HEK293 (cell line): ENCODE data around the gene LYL1.
A peak's percentile ranks its signal among the peaks of the same experiment; 100 is the strongest.
"Not testable (repeated sequence)": the region's sequence is repeated elsewhere in the genome, so short reads cannot be mapped to it uniquely, and the experiment has no call there.

Source experiments
- CTCF ChIA-PET: fragments of 350-600 bp; formaldehyde crosslinking; extraction: SDS; loops from one replicate; lab custom pipeline; 2021; ENCODE audit warnings: antibody characterized with exemption; lab: Yijun Ruan, JAX
- POLR2A ChIA-PET: fragments of 300-600 bp; formaldehyde crosslinking; extraction: SDS; loops from one replicate; lab custom pipeline; 2020; ENCODE audit warnings: antibody characterized with exemption, inconsistent platforms; lab: Yijun Ruan, JAX
- H3K27ac ChIP-seq: fragments of 200-500 bp; sonication (Bioruptor generic); 2 replicates; pipeline ENCODE4 v1.5.1; 2014; ENCODE audit warnings: low read depth, low read length, control low read depth, inconsistent platforms; ENCODE audit errors: extremely low read depth
- H3K36me3 ChIP-seq, 2 experiments: fragments of 200-500 bp in 1 of 2; sonication (Bioruptor generic) in 1 of 2; 1 replicate in 1 of 2; 2 replicates in 1 of 2; pipeline ENCODE4 v1.5.1; 2014 to 2017; ENCODE audit warnings: inconsistent platforms in 2 of 2, low read length in 2 of 2; ENCODE audit not compliant: control insufficient read depth in 2 of 2, insufficient read depth in 1 of 2
- H3K4me1 ChIP-seq: fragments of 200-500 bp; sonication (Bioruptor generic); 2 replicates; pipeline ENCODE4 v1.5.1; 2014; ENCODE audit warnings: mild to moderate bottlenecking, low read length, inconsistent platforms; ENCODE audit not compliant: control insufficient read depth, insufficient read depth
- H3K4me3 ChIP-seq: 2 replicates; pipeline ENCODE4 v1.5.1; 2011; ENCODE audit warnings: low read depth, mild to moderate bottlenecking, control low read depth, low read length, moderate library complexity
- H3K9me3 ChIP-seq: fragments of 200-500 bp; sonication (Bioruptor generic); 2 replicates; pipeline ENCODE4 v1.5.1; 2014; ENCODE audit warnings: low read depth, low read length, inconsistent platforms; ENCODE audit not compliant: control insufficient read depth, insufficient read depth
- KLF10 ChIP-seq: fragments of 450-650 bp; IDR thresholded peaks from 2 replicates; pipeline ENCODE4 v1.5.1; 2018; ENCODE audit warnings: missing biosample characterization, mild to moderate bottlenecking, missing genetic modification characterization
- SCRT1 ChIP-seq: fragments of 450-650 bp; formaldehyde crosslinking; IDR thresholded peaks from 2 replicates; pipeline ENCODE4 v1.5.1; 2016; ENCODE audit warnings: missing biosample characterization, missing genetic modification characterization, borderline replicate concordance
- SP7 ChIP-seq: fragments of 450-650 bp; formaldehyde crosslinking; IDR thresholded peaks from 2 replicates; pipeline ENCODE4 v1.5.1; 2016; ENCODE audit warnings: missing biosample characterization, missing genetic modification characterization
- TRIM28 ChIP-seq: IDR thresholded peaks from 2 replicates; pipeline ENCODE4 v1.6.1; 2011; ENCODE audit warnings: low read length, control low read depth, borderline replicate concordance
- YY1 ChIP-seq: fragments of 450-650 bp; formaldehyde crosslinking; IDR thresholded peaks from 2 replicates; pipeline ENCODE4 v1.5.1; 2018; ENCODE audit warnings: missing biosample characterization, missing genetic modification characterization
- ZFHX2 ChIP-seq: fragments of 450-650 bp; formaldehyde crosslinking; conservative IDR thresholded peaks from 2 replicates; pipeline ENCODE4 v1.5.1; 2016; ENCODE audit warnings: missing biosample characterization, missing genetic modification characterization
- ZNF114 ChIP-seq: fragments of 450-650 bp; formaldehyde crosslinking; IDR thresholded peaks from 2 replicates; pipeline ENCODE4 v1.5.0; 2017; ENCODE audit warnings: missing biosample characterization, missing genetic modification characterization
- ZNF121 ChIP-seq: fragments of 450-650 bp; formaldehyde crosslinking; IDR thresholded peaks from 2 replicates; pipeline ENCODE4 v1.5.1; 2016; ENCODE audit warnings: missing biosample characterization, missing genetic modification characterization
- ZNF24 ChIP-seq: fragments of 450-650 bp; formaldehyde crosslinking; IDR thresholded peaks from 2 replicates; pipeline ENCODE4 v1.5.1; 2016; ENCODE audit warnings: missing biosample characterization, missing genetic modification characterization
- ZNF366 ChIP-seq: fragments of 450-650 bp; formaldehyde crosslinking; conservative IDR thresholded peaks from 2 replicates; pipeline ENCODE4 v1.5.1; 2016; ENCODE audit warnings: missing biosample characterization, missing genetic modification characterization
- ZNF561 ChIP-seq: fragments of 450-650 bp; IDR thresholded peaks from 2 replicates; pipeline ENCODE4 v1.5.1; 2018; ENCODE audit warnings: missing biosample characterization, missing genetic modification characterization, borderline replicate concordance
- ZNF624 ChIP-seq: fragments of 450-650 bp; formaldehyde crosslinking; IDR thresholded peaks from 2 replicates; pipeline ENCODE4 v1.5.1; 2017; ENCODE audit warnings: missing biosample characterization, missing genetic modification characterization
- ZNF777 ChIP-seq: fragments of 450-650 bp; formaldehyde crosslinking; IDR thresholded peaks from 2 replicates; pipeline ENCODE4 v1.5.1; 2017; ENCODE audit warnings: missing biosample characterization, missing genetic modification characterization, borderline replicate concordance
- TF ChIP-seq, protein P1 (sequence below): fragments of 450-650 bp; formaldehyde crosslinking; IDR thresholded peaks from 2 replicates; pipeline ENCODE4 v1.5.1; 2016; ENCODE audit warnings: missing biosample characterization, missing genetic modification characterization
- TF ChIP-seq, protein P2 (sequence below): fragments of 450-650 bp; formaldehyde crosslinking; IDR thresholded peaks from 2 replicates; pipeline ENCODE4 v1.5.1; 2017; ENCODE audit warnings: missing biosample characterization, missing genetic modification characterization
- TF ChIP-seq, protein P3 (sequence below): fragments of 450-650 bp; formaldehyde crosslinking; IDR thresholded peaks from 2 replicates; pipeline ENCODE4 v1.5.1; 2017; ENCODE audit warnings: missing biosample characterization, missing genetic modification characterization
- TF ChIP-seq, protein P4 (sequence below): fragments of 450-650 bp; formaldehyde crosslinking; IDR thresholded peaks from 2 replicates; pipeline ENCODE4 v1.5.1; 2016; ENCODE audit warnings: missing biosample characterization, missing genetic modification characterization
- TF ChIP-seq, protein P5 (sequence below): fragments of 450-650 bp; formaldehyde crosslinking; IDR thresholded peaks from 2 replicates; pipeline ENCODE4 v1.5.1; 2016; ENCODE audit warnings: missing biosample characterization, missing genetic modification characterization
- TF ChIP-seq, protein P6 (sequence below): fragments of 450-650 bp; formaldehyde crosslinking; IDR thresholded peaks from 2 replicates; pipeline ENCODE4 v1.5.1; 2016; ENCODE audit warnings: missing biosample characterization, missing genetic modification characterization

The LYL1 gene

DNA sequence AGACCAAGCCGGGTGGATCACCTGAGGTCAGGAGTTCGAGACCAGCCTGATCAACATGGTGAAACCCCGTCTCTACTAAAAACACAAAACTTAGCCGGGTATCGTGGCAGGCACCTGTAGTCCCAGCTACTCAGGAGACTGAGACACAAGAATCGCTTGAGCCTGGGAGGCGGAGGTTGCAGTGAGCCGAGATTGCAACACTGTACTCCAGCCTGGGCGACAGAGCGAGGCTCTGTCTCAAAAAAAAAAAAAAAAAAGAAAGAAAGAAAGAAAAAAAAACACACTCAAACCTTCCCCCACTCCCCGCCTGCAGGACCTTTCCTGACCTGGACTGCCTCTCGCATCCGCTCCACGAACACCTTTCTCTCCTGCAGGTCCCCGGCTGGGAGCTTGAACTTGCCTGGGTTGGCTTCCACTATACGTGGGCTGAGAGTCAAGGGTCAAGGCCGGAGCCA is 46.5 kb upstream of the LYL1 start:
- ChIA-PET POLR2A (interaction anchor here (0.8 to 2.8 kb wide), 4 partner anchors 14 to 29 kb away, joined by 3 to 27 read pairs (median 4); partner anchors contain the start of gene NACC1), CTCF (interaction anchor here (0.6 to 1.7 kb wide), 4 partner anchors 21 to 172 kb away, joined by 3 to 5 read pairs (median 4); no protein-coding TSS in a partner anchor)
- Histone ChIP-seq H3K4me3 (peak overlapping the region; percentile 83), H3K36me3 (peaks cover 6 to 17% of the 10 kb centered on the region in 2 experiments; a peak in 2 of 3 replicates), H3K27ac (peak overlapping the region; percentile 86; the same call in 1 of the 2 replicates)
- TF ChIP-seq, protein P1, sequence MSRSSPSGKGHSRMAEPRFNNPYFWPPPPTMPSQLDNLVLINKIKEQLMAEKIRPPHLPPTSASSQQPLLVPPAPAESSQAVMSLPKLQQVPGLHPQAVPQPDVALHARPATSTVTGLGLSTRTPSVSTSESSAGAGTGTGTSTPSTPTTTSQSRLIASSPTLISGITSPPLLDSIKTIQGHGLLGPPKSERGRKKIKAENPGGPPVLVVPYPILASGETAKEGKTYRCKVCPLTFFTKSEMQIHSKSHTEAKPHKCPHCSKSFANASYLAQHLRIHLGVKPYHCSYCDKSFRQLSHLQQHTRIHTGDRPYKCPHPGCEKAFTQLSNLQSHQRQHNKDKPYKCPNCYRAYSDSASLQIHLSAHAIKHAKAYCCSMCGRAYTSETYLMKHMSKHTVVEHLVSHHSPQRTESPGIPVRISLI = peak; percentile 75
- TF ChIP-seq, protein P2, sequence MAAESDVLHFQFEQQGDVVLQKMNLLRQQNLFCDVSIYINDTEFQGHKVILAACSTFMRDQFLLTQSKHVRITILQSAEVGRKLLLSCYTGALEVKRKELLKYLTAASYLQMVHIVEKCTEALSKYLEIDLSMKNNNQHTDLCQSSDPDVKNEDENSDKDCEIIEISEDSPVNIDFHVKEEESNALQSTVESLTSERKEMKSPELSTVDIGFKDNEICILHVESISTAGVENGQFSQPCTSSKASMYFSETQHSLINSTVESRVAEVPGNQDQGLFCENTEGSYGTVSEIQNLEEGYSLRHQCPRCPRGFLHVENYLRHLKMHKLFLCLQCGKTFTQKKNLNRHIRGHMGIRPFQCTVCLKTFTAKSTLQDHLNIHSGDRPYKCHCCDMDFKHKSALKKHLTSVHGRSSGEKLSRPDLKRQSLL (tag by site-specific recombination) = 0 out of 2 replicates have a peak, but pooled peaks have one; percentile 14
- 0 out of 2 replicates have a peak, but pooled peaks have one; percentile 39 for TF ChIP-seq SCRT1 (tag by site-specific recombination)
- H3K4me1 ChIP-seq, H3K9me3 ChIP-seq: not testable (repeated sequence)

DNA sequence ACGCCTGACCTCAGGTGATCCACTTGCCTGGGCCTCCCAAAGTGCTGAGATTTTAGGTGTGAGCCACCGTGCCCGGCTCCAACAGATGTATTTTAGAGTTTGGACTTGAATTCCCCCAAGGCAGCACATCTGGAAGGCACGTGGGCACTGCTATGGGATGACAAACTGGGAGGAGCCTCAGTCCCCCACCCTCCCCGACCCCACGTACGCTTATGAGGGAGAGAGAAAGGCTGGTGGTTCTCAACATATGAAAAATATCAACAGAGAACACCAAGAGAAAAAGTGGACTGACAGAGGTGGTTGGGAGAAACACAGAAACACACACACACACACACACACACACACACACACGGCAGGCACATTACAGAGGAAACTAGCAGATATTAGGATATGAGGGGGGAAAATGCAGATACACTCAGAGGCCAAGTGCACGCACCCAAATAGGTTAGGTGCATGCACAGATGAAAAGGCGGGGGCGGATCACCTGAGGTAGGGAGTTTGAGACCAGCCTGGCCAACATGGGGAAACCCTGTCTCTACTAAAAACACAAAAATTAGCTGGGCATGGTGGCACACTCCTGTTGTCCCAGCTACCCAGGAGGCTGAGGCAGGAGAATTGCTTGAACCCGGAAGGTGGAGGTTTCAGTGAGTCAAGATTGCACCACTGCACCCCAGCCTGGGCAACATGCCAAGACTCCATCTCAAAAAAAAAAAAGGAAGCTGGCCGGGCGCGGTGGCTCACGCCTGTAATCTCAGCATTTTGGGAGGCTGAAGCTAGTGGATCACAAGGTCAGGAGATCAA is 44.3 kb upstream of the LYL1 start:
- Histone ChIP-seq H3K27ac (no peak overlapping the region), H3K9me3 (no peaks in the 10 kb centered on the region), H3K36me3 (peaks cover 6 to 15% of the 10 kb centered on the region in 2 experiments; a peak in 2 of 3 replicates), H3K4me1 (peaks cover 3% of the 10 kb centered on the region), H3K4me3 (no peak overlapping the region)
- POLR2A ChIA-PET = interaction anchor here (0.6 to 0.7 kb wide), 2 partner anchors 26 to 29 kb away, joined by 3 to 4 read pairs; partner anchors contain the start of gene NACC1
- CTCF ChIA-PET = interaction anchor here (0.9 to 1.1 kb wide), 2 partner anchors 113 to 169 kb away, joined by 3 to 6 read pairs; no protein-coding TSS in a partner anchor
- TF ChIP-seq ZNF114 (tag by site-specific recombination) (no peak), ZFHX2 (tag by site-specific recombination) (0 out of 2 replicates have a peak, but pooled peaks have one; percentile 30), KLF10 (no peak), ZNF624 (tag by site-specific recombination) (no peak), ZNF366 (tag by site-specific recombination) (no peak), ZNF561 (tag by site-specific recombination) (no peak), ZNF777 (tag by site-specific recombination) (no peak), YY1 (tag by site-specific recombination) (no peak), ZNF121 (tag by site-specific recombination) (no peak), TRIM28 (no peak), SP7 (tag by site-specific recombination) (peak; percentile 17; the same call in 1 of the 2 replicates), ZNF24 (tag by site-specific recombination) (no peak)
- TF ChIP-seq, protein P3, sequence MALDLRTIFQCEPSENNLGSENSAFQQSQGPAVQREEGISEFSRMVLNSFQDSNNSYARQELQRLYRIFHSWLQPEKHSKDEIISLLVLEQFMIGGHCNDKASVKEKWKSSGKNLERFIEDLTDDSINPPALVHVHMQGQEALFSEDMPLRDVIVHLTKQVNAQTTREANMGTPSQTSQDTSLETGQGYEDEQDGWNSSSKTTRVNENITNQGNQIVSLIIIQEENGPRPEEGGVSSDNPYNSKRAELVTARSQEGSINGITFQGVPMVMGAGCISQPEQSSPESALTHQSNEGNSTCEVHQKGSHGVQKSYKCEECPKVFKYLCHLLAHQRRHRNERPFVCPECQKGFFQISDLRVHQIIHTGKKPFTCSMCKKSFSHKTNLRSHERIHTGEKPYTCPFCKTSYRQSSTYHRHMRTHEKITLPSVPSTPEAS (tag by site-specific recombination) = peak; percentile 70
- TF ChIP-seq, protein P4, sequence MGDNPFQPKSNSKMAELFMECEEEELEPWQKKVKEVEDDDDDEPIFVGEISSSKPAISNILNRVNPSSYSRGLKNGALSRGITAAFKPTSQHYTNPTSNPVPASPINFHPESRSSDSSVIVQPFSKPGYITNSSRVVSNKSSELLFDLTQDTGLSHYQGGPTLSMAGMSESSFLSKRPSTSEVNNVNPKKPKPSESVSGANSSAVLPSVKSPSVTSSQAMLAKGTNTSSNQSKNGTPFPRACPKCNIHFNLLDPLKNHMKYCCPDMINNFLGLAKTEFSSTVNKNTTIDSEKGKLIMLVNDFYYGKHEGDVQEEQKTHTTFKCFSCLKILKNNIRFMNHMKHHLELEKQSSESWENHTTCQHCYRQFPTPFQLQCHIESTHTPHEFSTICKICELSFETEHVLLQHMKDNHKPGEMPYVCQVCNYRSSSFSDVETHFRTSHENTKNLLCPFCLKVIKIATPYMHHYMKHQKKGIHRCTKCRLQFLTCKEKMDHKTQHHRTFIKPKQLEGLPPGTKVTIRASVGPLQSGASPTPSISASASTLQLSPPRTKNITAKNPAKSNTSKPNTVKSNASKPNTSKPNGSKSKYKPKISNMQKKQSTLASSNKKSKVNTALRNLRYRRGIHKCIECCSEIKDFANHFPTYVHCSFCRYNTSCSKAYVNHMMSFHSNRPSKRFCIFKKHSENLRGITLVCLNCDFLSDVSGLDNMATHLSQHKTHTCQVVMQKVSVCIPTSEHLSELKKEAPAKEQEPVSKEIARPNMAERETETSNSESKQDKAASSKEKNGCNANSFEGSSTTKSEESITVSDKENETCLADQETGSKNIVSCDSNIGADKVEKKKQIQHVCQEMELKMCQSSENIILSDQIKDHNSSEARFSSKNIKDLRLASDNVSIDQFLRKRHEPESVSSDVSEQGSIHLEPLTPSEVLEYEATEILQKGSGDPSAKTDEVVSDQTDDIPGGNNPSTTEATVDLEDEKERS (tag by site-specific recombination) = 0 out of 2 replicates have a peak, but pooled peaks have one; percentile 23
- TF ChIP-seq, protein P5, sequence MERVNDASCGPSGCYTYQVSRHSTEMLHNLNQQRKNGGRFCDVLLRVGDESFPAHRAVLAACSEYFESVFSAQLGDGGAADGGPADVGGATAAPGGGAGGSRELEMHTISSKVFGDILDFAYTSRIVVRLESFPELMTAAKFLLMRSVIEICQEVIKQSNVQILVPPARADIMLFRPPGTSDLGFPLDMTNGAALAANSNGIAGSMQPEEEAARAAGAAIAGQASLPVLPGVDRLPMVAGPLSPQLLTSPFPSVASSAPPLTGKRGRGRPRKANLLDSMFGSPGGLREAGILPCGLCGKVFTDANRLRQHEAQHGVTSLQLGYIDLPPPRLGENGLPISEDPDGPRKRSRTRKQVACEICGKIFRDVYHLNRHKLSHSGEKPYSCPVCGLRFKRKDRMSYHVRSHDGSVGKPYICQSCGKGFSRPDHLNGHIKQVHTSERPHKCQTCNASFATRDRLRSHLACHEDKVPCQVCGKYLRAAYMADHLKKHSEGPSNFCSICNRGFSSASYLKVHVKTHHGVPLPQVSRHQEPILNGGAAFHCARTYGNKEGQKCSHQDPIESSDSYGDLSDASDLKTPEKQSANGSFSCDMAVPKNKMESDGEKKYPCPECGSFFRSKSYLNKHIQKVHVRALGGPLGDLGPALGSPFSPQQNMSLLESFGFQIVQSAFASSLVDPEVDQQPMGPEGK = peak; percentile 27; the same call in 1 of the 2 replicates
- TF ChIP-seq, protein P6, sequence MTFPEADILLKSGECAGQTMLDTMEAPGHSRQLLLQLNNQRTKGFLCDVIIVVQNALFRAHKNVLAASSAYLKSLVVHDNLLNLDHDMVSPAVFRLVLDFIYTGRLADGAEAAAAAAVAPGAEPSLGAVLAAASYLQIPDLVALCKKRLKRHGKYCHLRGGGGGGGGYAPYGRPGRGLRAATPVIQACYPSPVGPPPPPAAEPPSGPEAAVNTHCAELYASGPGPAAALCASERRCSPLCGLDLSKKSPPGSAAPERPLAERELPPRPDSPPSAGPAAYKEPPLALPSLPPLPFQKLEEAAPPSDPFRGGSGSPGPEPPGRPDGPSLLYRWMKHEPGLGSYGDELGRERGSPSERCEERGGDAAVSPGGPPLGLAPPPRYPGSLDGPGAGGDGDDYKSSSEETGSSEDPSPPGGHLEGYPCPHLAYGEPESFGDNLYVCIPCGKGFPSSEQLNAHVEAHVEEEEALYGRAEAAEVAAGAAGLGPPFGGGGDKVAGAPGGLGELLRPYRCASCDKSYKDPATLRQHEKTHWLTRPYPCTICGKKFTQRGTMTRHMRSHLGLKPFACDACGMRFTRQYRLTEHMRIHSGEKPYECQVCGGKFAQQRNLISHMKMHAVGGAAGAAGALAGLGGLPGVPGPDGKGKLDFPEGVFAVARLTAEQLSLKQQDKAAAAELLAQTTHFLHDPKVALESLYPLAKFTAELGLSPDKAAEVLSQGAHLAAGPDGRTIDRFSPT = no peak
